Uterus (tissue), 2 donors: ENCODE results near the gene DOCK4.

Source experiments
- CTCF ChIP-seq, 4 experiments: fragments of 200-600 bp in 2 of 4; fragments of 450-650 bp in 2 of 4; sonication (generic) in 2 of 4; IDR thresholded peaks; one replicate each; pipeline ENCODE4 v1.5.1; 2016 to 2019; ENCODE audit warnings: antibody characterized with exemption in 4 of 4, mild to moderate bottlenecking in 2 of 4, moderate library complexity in 1 of 4
- POLR2A ChIP-seq, 2 donors: fragments of 450-650 bp; IDR thresholded peaks; one replicate each; pipeline ENCODE4 v1.6.1; 2016; ENCODE audit warnings: antibody characterized with exemption in 2 of 2, mild to moderate bottlenecking in 1 of 2, moderate library complexity in 1 of 2

GRCh38 chr7:112205343-112206237 lies 609 bp downstream of the DOCK4 start:
- TF ChIP-seq CTCF (IDR thresholded peaks at IDR 0.05): no peak
- no peak for TF ChIP-seq POLR2A (IDR thresholded peaks at IDR 0.05)
